GM19467 (cell line): ENCODE results near the gene TCERG1L.

Experiments
- ATAC-seq: cut with Tn5 transposase; IDR thresholded peaks from one replicate; pipeline ENCODE4 v1.9.1; 2021; ENCODE audit warnings: mild to moderate bottlenecking, moderate library complexity; ENCODE audit not compliant: unreplicated experiment

Gene TCERG1L

GRCh38 chr10:131316321-131317075, 5.0 kb upstream of the TCERG1L start:
- no peak for ATAC-seq

DNA sequence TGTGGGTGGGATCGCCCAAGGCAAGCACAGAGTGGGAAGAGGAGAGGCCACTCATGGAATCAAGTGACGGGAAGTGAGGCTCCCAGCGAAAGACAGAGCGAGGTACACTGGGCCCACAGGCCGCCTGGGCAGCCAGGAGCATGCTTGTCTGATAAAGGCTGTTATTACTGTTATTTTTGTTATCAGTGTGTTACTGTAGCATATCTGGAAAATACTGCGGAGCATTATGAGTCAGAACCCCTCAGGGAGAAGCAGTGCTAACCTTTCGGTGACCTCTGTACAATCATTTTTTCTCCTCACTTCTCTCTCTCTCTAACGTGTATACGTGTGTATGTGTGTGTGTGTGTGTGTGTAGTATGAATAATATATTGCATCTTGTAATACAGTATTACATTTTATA, 3.8 kb upstream of the TCERG1L start:
- ATAC-seq = no peak

DNA sequence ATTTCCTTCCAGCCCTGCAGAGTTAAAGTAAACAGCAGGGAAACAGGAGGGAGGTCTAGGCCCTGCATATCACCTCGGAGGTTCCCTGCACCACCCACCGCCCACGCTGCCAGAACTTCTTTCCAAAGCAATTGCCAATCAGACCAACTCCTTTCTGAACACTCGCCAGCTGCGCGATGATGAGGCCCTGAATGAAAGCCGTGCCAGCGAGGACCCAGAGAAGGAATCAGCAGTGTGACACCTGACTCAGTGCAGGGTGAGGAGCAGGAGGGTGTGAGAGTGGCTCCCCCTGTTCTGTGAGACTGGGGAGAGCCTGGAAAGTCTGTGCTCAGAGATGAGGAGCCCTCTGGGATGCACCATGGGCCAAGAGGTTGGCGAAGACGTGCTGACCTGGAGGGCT, 3.3 kb upstream of the TCERG1L start:
- no peak for ATAC-seq

- no peak for ATAC-seq
Observed at GRCh38 chr10:131314148-131314547, 2.6 kb upstream of the TCERG1L start.

GRCh38 chr10:131313377-131313776, 1.9 kb upstream of the TCERG1L start:
- ATAC-seq = no peak

DNA sequence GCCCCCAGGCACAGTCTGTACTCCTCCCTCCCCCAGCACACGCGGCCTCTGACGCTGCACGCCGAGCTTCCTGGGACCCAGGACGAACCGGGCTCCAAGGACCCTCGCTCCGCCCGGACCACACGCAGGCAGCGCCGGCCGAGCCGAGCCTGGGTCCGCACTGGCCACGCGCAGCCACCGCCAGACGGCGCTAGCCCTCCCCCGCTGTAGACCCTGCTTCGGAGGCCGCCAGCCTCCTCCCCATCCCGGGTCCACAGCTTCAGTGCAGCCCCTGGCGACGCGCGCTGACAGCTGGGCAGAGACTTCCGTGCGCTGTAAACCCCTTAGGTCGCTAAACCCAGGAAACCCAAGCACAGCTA, 936 bp upstream of the TCERG1L start:
- no peak for ATAC-seq

GRCh38 chr10:131311402-131311660, 190 bp downstream of the TCERG1L start:
- no peak for ATAC-seq

DNA sequence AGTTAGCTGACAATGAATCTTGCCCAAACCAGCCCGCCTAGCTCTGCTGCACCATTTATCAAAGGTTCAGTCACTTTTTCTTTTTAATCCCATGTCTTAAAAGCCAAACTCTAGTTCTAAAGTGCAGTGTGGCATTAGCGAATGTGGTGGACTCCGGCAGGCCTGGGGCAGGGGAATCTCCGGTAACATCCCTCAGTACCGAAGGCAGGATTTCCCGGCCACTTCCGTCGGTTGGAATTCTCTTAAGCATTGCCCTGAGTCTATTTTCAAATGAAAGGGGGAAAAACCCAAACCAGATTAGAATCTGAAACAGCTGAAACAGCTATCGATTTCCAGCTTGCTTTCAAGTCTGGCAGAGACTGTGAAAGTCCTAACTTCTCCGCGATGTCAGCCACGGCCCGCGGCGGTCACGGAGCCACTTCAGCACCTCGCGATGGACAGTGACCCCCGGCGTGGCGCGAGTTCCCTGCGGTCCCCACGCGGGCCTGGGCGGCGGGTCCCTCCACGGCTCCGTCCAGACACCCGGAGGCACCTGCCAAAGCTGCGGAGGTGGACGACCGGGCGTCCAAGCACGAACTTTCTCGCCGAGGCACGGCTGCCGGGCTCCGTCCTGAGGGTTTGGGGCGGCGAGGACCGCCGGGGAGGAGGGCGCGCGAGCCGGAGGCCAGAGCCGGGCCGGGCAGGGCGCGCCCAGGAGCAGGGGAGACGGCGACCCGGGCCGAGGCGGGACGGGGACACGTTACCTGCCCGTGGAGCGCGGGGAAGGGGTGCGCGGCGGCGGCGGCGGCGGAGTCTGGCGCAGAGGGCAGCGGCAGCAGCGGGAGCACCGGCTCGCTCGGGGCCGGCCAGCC, 745 bp downstream of the TCERG1L start:
- ATAC-seq = no peak

DNA sequence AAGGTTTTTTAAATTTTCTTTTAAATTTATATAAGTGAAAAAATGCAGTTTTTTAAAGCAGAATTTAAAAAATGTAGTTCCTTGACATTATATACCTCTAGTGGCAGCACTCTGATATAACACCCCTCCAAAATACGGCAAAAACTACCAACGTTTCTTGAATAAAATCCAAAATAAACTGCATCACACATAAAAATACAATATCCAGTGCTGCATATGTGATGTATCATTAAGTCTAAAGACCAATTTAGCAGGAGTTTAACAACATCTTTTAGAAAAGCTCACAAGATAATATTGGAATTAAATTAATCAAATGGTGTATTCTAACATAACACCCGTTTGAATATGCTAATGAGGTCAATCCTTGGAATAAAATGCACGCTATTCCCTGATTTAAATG, 1.4 kb downstream of the TCERG1L start:
- no peak for ATAC-seq

DNA sequence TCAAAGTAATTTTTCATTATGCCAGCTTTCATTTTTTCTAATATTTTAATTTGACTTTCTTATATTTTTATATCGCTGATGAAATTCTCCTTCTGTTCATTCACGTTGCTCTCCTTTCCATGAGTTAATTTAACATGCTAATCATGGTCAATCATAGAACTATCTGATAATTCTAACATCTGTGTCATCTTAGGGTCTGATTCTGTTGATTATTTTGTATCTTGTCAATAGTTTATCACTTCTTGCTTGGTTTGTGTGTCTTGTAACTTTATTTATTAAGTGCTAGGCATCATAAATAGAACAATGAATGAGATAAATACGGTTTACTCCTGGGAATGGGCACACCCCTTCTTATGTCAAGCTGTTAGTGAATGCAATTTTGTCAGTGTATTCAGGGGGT, 11.0 kb downstream of the TCERG1L start:
- no peak for ATAC-seq

GRCh38 chr10:131290781-131291180, 20.7 kb downstream of the TCERG1L start:
- no peak for ATAC-seq

GRCh38 chr10:131288648-131289047, 22.9 kb downstream of the TCERG1L start:
- no peak for ATAC-seq

DNA sequence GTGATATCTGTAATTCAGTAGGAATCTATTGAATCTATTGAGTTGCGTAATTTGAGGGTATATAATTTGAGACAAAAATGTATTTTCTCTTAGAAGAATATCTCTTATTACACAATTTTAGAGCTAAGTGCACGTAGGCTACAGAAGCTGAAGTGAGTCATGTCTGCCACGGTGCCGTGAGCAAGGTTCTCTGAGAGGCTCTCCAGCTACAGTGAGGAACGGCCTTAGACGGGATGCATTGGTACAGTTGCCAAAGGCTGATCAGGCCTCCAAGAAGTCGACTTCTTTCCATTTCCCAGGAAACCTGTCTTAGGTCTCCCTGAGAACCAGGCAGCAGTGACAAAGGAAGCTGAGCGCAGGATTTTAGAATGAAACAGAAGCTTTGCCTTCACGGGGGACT, 28.6 kb downstream of the TCERG1L start:
- no peak for ATAC-seq

- no peak for ATAC-seq
Observed at GRCh38 chr10:131280101-131280500, 31.4 kb downstream of the TCERG1L start.

DNA sequence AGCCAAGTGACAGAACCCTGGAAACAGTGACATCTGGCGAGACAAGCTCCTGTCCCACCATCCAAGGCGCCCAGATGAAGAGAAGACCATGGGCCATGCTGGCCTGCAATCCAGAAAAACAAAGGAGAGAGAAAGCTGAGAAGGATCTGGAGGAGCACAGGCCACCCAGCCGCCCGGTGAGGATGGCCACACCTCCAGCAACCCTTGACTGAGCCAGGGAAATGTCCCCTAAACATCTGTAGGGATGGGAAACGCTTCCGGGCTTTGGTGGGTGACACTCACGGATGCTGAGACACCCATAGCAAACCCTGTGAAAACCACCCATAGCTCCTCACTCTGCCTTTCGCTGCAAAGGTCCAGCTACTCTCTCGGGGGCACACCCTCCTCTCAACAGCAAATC, 32.0 kb downstream of the TCERG1L start:
- ATAC-seq = no peak

DNA sequence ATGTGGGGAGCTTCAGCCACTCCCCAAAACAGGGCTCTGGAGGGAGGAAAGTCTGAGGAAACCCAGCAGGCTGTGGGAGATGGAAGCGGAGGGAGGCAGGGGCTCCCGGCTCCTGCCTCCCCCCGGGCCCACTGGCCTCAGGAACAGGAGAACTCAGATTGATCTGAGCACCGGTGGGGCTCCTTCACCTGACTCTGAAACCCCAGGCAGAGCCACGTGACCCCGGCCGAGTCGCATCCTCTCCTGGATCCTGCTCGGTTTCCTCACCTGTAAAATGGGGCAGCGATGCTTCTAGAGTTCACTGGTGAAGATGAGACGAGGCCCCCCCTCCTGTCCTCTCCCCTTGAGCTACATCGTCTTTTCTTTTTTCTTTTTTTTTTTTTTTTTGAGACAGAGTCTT, 33.6 kb downstream of the TCERG1L start:
- ATAC-seq = no peak

GRCh38 chr10:131277278-131277677, 34.2 kb downstream of the TCERG1L start:
- ATAC-seq = no peak

DNA sequence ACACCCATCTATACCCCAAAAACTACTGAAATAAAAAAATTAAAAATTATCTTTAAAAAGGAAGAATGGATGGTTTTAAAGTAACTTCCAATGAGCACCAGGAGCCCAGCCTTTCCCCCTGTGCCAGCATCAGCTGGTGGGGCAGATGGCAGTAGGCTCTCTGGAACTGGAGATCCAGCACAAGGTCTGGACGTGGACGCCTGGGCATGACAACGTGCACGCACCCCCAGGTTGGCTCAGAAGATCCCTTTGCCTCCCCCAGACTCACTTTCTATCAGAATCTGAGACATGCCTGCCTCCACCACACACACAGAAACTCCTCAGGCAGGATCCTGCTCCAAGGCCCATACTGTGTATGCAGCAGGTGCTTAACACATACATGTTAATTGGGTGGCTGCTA, 35.8 kb downstream of the TCERG1L start:
- ATAC-seq = no peak

DNA sequence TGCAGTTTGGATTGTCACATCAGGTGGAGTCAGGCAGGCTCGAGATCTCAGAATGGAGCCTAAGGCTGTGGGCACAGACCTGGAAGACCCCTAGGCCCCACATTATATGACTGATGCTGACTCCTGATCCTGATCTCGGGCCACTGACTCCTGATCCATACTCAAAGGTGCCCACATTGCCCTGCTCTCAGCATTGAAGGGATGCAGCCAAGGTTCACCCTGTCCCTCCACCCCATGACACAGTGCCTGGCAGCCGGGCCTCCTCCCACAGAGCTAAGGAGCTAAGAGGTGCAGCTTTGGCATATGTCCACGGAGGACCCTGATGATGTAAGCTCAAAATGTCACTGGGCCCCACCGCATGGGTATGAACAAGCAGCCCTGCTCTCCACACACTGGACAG, 36.6 kb downstream of the TCERG1L start:
- ATAC-seq = no peak

GRCh38 chr10:131274133-131274880, 37.2 kb downstream of the TCERG1L start:
- no peak for ATAC-seq

DNA sequence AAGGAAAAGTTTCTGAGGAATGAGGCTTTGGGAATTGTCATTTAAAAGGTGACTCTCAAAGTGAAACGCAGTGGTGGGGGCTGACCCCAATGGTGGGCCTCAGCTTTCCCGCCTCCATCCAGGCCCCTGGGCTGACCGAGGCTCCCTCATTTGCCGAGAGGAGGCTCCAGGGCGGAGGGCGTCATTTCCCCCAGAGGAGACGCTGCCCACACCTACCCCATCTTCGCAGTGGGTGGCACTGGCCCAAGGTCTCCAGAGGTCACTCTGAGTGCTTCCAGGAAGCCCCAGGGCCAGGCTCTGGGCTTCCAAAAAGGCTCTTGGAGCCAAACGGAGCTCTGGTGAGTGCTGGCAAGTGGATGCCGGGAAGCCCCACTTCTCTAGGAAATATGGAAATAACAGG, 38.0 kb downstream of the TCERG1L start:
- no peak for ATAC-seq

- ATAC-seq = no peak
Observed at GRCh38 chr10:131272897-131273451, 38.5 kb downstream of the TCERG1L start.
